GM23338 (cell line): ENCODE results near the gene STK11IP. TPM values are rescaled to one million over a fixed set of nuclear protein-coding genes. Genes with fewer than 3 reads are reported as not detected.

ENCODE experiments used
- ATAC-seq: fragments of 200-7000 bp; cut with Tn5 transposase; 3 replicates; pipeline ENCODE4 v1.9.1; 2020
- DNase-seq: peaks from one replicate; pipeline ENCODE4 v3.0.0-alpha.2; 2015; ENCODE audit warnings: low spot score
- H2AFZ ChIP-seq: fragments of 200-600 bp; sonication (generic); 2 replicates; pipeline ENCODE4 v1.8.0; 2016; ENCODE audit warnings: antibody characterized with exemption, mild to moderate bottlenecking, moderate library complexity
- H3F3A ChIP-seq: fragments of 200-600 bp; sonication (generic); replicated peaks from 2 replicates; pipeline ENCODE4 v1.8.0; 2017; ENCODE audit warnings: antibody characterized with exemption, mixed run types, low read depth
- H3K27ac ChIP-seq: fragments of 200-600 bp; sonication (generic); 2 replicates; pipeline ENCODE4 v1.6.1; 2016; ENCODE audit warnings: low read depth
- H3K27me3 ChIP-seq: fragments of 200-600 bp; sonication (generic); 2 replicates; pipeline ENCODE4 v1.8.0; 2016; ENCODE audit warnings: mild to moderate bottlenecking, mixed run types, moderate library complexity; ENCODE audit not compliant: insufficient read depth
- H3K36me3 ChIP-seq: fragments of 200-600 bp; sonication (generic); 2 replicates; pipeline ENCODE4 v1.8.0; 2016; ENCODE audit warnings: mild to moderate bottlenecking; ENCODE audit not compliant: insufficient read depth
- H3K4me1 ChIP-seq: fragments of 200-600 bp; sonication (generic); 2 replicates; pipeline ENCODE4 v1.8.0; 2016; ENCODE audit warnings: mild to moderate bottlenecking, moderate library complexity; ENCODE audit not compliant: insufficient read depth
- H3K4me2 ChIP-seq: fragments of 200-600 bp; sonication (generic); 2 replicates; pipeline ENCODE4 v1.7.1; 2017; ENCODE audit warnings: mixed run types
- H3K4me3 ChIP-seq: fragments of 200-600 bp; sonication (generic); 2 replicates; pipeline ENCODE4 v1.6.1; 2016; ENCODE audit warnings: mixed run types
- H3K79me2 ChIP-seq: fragments of 200-600 bp; sonication (generic); replicated peaks from 2 replicates; pipeline ENCODE4 v1.8.0; 2017; ENCODE audit warnings: mild to moderate bottlenecking; ENCODE audit not compliant: insufficient read depth
- H3K9me2 ChIP-seq: fragments of 200-600 bp; sonication (generic); 2 replicates; pipeline ENCODE4 v1.8.0; 2017; ENCODE audit not compliant: insufficient read depth
- H4K20me1 ChIP-seq: fragments of 200-600 bp; sonication (generic); replicated peaks from 2 replicates; pipeline ENCODE4 v1.8.0; 2017; ENCODE audit warnings: mild to moderate bottlenecking; ENCODE audit not compliant: insufficient read depth
- H3K27ac Mint-ChIP-seq: 2 replicates; pipeline ENCODE4 v1.8.0; 2020; ENCODE audit warnings: inconsistent platforms, mild to moderate bottlenecking, moderate library complexity, mixed read lengths
- H3K27me3 Mint-ChIP-seq: 3 replicates; pipeline ENCODE4 v1.8.0; 2022; ENCODE audit warnings: low read depth, mild to moderate bottlenecking, moderate library complexity, mixed read lengths, inconsistent platforms; ENCODE audit not compliant: insufficient read depth, poor library complexity
- H3K36me3 Mint-ChIP-seq: 3 replicates; pipeline ENCODE4 v1.8.0; 2021; ENCODE audit warnings: low read depth, mild to moderate bottlenecking, inconsistent platforms, moderate library complexity, mixed read lengths
- H3K4me1 Mint-ChIP-seq: 3 replicates; pipeline ENCODE4 v1.8.0; 2020; ENCODE audit warnings: mild to moderate bottlenecking, inconsistent platforms, mixed read lengths
- H3K4me3 Mint-ChIP-seq: 3 replicates; pipeline ENCODE4 v1.8.0; 2021; ENCODE audit warnings: moderate library complexity, mild to moderate bottlenecking, inconsistent platforms, mixed read lengths
- H3K9me3 Mint-ChIP-seq: 3 replicates; pipeline ENCODE4 v1.8.0; 2020; ENCODE audit warnings: moderate library complexity, mild to moderate bottlenecking, inconsistent platforms, mixed read lengths
- CREB1 ChIP-seq: fragments of 250-450 bp; sonication (Bioruptor Pico); IDR thresholded peaks from 2 replicates; pipeline ENCODE4 v1.5.0; 2020; ENCODE audit warnings: low read depth, mild to moderate bottlenecking, moderate library complexity
- CTCF ChIP-seq, 2 experiments: fragments of 200-600 bp in 1 of 2; sonication (generic) in 1 of 2; conservative IDR thresholded peaks; 2 replicates each; pipeline versions ENCODE4 v1.5.1 to v1.6.1; 2016 to 2017; ENCODE audit warnings: antibody characterized with exemption in 2 of 2, low read depth in 2 of 2, mild to moderate bottlenecking in 2 of 2, moderate library complexity in 1 of 2
- ETS1 ChIP-seq: IDR thresholded peaks from 2 replicates; pipeline ENCODE4 v1.6.1; 2016; ENCODE audit warnings: antibody characterized with exemption
- NANOG ChIP-seq: IDR thresholded peaks from 2 replicates; pipeline ENCODE4 v1.6.1; 2016; ENCODE audit warnings: antibody characterized with exemption, borderline replicate concordance
- REST ChIP-seq: IDR thresholded peaks from one replicate; pipeline ENCODE4 v1.6.1; 2018; ENCODE audit warnings: antibody characterized with exemption; ENCODE audit not compliant: unreplicated experiment
- STAT1 ChIP-seq: IDR thresholded peaks from one replicate; pipeline ENCODE4 v1.6.1; 2016; ENCODE audit warnings: antibody characterized with exemption; ENCODE audit not compliant: unreplicated experiment
- ZNF331 ChIP-seq: fragments of 250-450 bp; sonication (Bioruptor Pico); IDR thresholded peaks from 2 replicates; pipeline ENCODE4 v1.5.0; 2020; ENCODE audit warnings: low read depth, mild to moderate bottlenecking, moderate library complexity
- polyA plus RNA-seq: library from polyadenylated mRNA; unstranded; fragments of >200 nt; fragmentation: Nextera tagmentation; extraction: Ambion mirVana; gene quantifications from 2 replicates; pipeline ENCODE4 v1.2.1, GENCODE V29; 2016
- total RNA-seq: library from RNA; depleted of rRNA; stranded (reverse); fragments of >200 nt; shearing (Covaris generic); gene quantifications from 2 replicates; pipeline ENCODE4 v1.2.3, GENCODE V29; 2014

STK11IP gene
- total and polyA plus RNA-seq, 2 experiments from 2014 or later = 16.6 to 28.1 TPM

- H3K9me2 ChIP-seq = no peaks in the 10 kb centered on the region
- Mint-ChIP-seq H3K27ac (no peak overlapping the region), H3K27me3 (peaks cover 14% of the 10 kb centered on the region), H3K9me3 (peaks cover 3% of the 10 kb centered on the region; the same call in 1 of the 3 replicates), H3K4me3 (no peak overlapping the region), H3K4me1 (peaks cover 10% of the 10 kb centered on the region), H3K36me3 (peaks cover 2% of the 10 kb centered on the region; the same call in 1 of the 3 replicates)
- H2AFZ ChIP-seq = no peak overlapping the region
- H3K4me1 ChIP-seq = peaks cover 4% of the 10 kb centered on the region; the same call in 1 of the 2 replicates
- H3K4me3 ChIP-seq = no peak overlapping the region
- H3K79me2 ChIP-seq = no peaks in the 10 kb centered on the region
- ATAC-seq (peak; percentile 65), DNase-seq (peak; percentile 59)
- no peak overlapping the region for H3K4me2 ChIP-seq
- no peak overlapping the region for H3K27ac ChIP-seq
- H3K27me3 ChIP-seq = peaks cover 4% of the 10 kb centered on the region; the same call in 1 of the 2 replicates
- TF ChIP-seq CTCF (conservative IDR thresholded peaks at IDR 0.05; ENCODE audit: low read depth in 2 of 2) (peak; percentile 54 to 76), NANOG (no peak)
- no peaks in the 10 kb centered on the region for H3K36me3 ChIP-seq
- H4K20me1 ChIP-seq = no peaks in the 10 kb centered on the region
- 0 out of 2 replicates have a peak, but pooled peaks cover 2% of the 10 kb centered on the region for H3F3A ChIP-seq
These were observed 40.7 kb downstream of the STK11IP start for GRCh38 chr2:219638217-219638947.

GRCh38 chr2:219638948-219639755 is 41.5 kb downstream of the STK11IP start:
- Mint-ChIP-seq H3K27ac (no peak overlapping the region), H3K36me3 (no peaks in the 10 kb centered on the region; the same call in 2 of the 3 replicates), H3K27me3 (peaks cover 18% of the 10 kb centered on the region), H3K9me3 (peaks cover 3% of the 10 kb centered on the region; the same call in 1 of the 3 replicates), H3K4me3 (no peak overlapping the region), H3K4me1 (peaks cover 18% of the 10 kb centered on the region)
- no peaks in the 10 kb centered on the region for H3K9me2 ChIP-seq
- H3K79me2 ChIP-seq = no peaks in the 10 kb centered on the region
- 0 out of 2 replicates have a peak, but pooled peaks cover 2% of the 10 kb centered on the region for H3F3A ChIP-seq
- DNase-seq (no peak), ATAC-seq (no peak)
- H3K4me3 ChIP-seq = no peak overlapping the region
- H3K27ac ChIP-seq = no peak overlapping the region
- H4K20me1 ChIP-seq = no peaks in the 10 kb centered on the region
- H3K36me3 ChIP-seq = no peaks in the 10 kb centered on the region
- H3K4me1 ChIP-seq = peaks cover 4% of the 10 kb centered on the region; the same call in 1 of the 2 replicates
- no peak overlapping the region for H2AFZ ChIP-seq
- peaks cover 4% of the 10 kb centered on the region; the same call in 1 of the 2 replicates for H3K27me3 ChIP-seq
- H3K4me2 ChIP-seq = no peak overlapping the region
- TF ChIP-seq REST = no peak
- no peak for TF ChIP-seq CREB1
- TF ChIP-seq ETS1 = no peak
- TF ChIP-seq ZNF331 (CRISPR knock-in tag) = no peak
- no peak for TF ChIP-seq CTCF (conservative IDR thresholded peaks at IDR 0.05; ENCODE audit: low read depth in 2 of 2)
- TF ChIP-seq STAT1 = no peak
- no peak for TF ChIP-seq NANOG
